Measurements from ENCODE around the gene ZNF460. TPM values are rescaled to one million over a fixed set of nuclear protein-coding genes. Genes with fewer than 3 reads are reported as not detected.

The ZNF460 gene
- polyA plus RNA-seq (2011; rRNA removed) (11.2 and 13.0 TPM in 2 replicates), polyA minus RNA-seq (2011; rRNA and poly(A)+ RNA removed) (193 and 196 TPM in 2 replicates)

GRCh38 chr19:57280165-57280961, at the start of gene ZNF460:
Gene ZNF460 (plus strand): TSS chr19:57280485. CDS start chr19:57280807, 322 bp downstream.
- Histone ChIP-seq H3K27ac (ENCODE audit: low read depth, low read length) (peak within 1 kb of the TSS; percentile 100), H3K27me3 (ENCODE audit: control insufficient read depth, insufficient read depth, low read length) (no peaks in the 10 kb centered on the region), H3K9me3 (ENCODE audit: control insufficient read depth, insufficient read depth, low read length) (no peaks in the 10 kb centered on the region; the same call in 1 of the 2 replicates), H3K4me3 (ENCODE audit: low read depth, low read length) (peak within 1 kb of the TSS; percentile 96)
- ChIA-PET CTCF (no interaction called here), POLR2A (no interaction called here)
- peak; percentile 94 for DNase-seq (ENCODE audit: low read depth, low spot score)
- no peak for TF ChIP-seq CTCF (IDR thresholded peaks at IDR 0.05; ENCODE audit: low read depth, low read length)

- no peak overlapping the region for H3K27ac ChIP-seq (ENCODE audit: low read depth, low read length)
- no peak overlapping the region for H3K4me3 ChIP-seq (ENCODE audit: low read depth, low read length)
- DNase-seq (ENCODE audit: low read depth, low spot score): no peak
- peaks cover 12% of the 10 kb centered on the region; the same call in 1 of the 2 replicates for H3K9me3 ChIP-seq (ENCODE audit: control insufficient read depth, insufficient read depth, low read length)
- peaks cover 2% of the 10 kb centered on the region for H3K27me3 ChIP-seq (ENCODE audit: control insufficient read depth, insufficient read depth, low read length)
- no peak for TF ChIP-seq CTCF (IDR thresholded peaks at IDR 0.05; ENCODE audit: low read depth, low read length)
- ChIA-PET POLR2A (no interaction called here), CTCF (no interaction called here)
Measured at GRCh38 chr19:57231686-57232085, 48.6 kb upstream of the ZNF460 start.

- TF ChIP-seq CTCF (IDR thresholded peaks at IDR 0.05; ENCODE audit: low read depth, low read length): no peak
- CTCF ChIA-PET: no interaction called here
- POLR2A ChIA-PET: no interaction called here
- DNase-seq (ENCODE audit: low read depth, low spot score): no peak
- Histone ChIP-seq H3K27ac (ENCODE audit: low read depth, low read length) (no peak overlapping the region), H3K27me3 (ENCODE audit: control insufficient read depth, insufficient read depth, low read length) (peaks cover 2% of the 10 kb centered on the region), H3K9me3 (ENCODE audit: control insufficient read depth, insufficient read depth, low read length) (peaks cover 12% of the 10 kb centered on the region; the same call in 1 of the 2 replicates), H3K4me3 (ENCODE audit: low read depth, low read length) (no peak overlapping the region)
Measured at GRCh38 chr19:57233207-57233606, 47.1 kb upstream of the ZNF460 start.

GRCh38 chr19:57239982-57240310, 40.3 kb upstream of the ZNF460 start:
- ChIA-PET CTCF (no interaction called here), POLR2A (interaction anchor here (1.0 kb wide), 1 partner anchor 49 kb away, joined by 3 read pairs; the partner anchor contains the start of gene ZNF264)
- no peak for TF ChIP-seq CTCF (IDR thresholded peaks at IDR 0.05; ENCODE audit: low read depth, low read length)
- H3K4me3 ChIP-seq (ENCODE audit: low read depth, low read length): peak overlapping the region; percentile 98
- DNase-seq (ENCODE audit: low read depth, low spot score): no peak
- no peaks in the 10 kb centered on the region for H3K27me3 ChIP-seq (ENCODE audit: control insufficient read depth, insufficient read depth, low read length)
- H3K27ac ChIP-seq (ENCODE audit: low read depth, low read length): peak overlapping the region; percentile 49
- no peaks in the 10 kb centered on the region; the same call in 1 of the 2 replicates for H3K9me3 ChIP-seq (ENCODE audit: control insufficient read depth, insufficient read depth, low read length)

Measured in AG04450 (cell line).